ENCODE data around the gene PTX4.
"Not testable (repeated sequence)": the region's sequence is repeated elsewhere in the genome, so short reads cannot be mapped to it uniquely, and the experiment has no call there.

The PTX4 gene

GRCh38 chr16:1492082-1492922, 3.6 kb upstream of the PTX4 start:
- ATAC-seq (replicated peaks) (no peak), DNase-seq (no peak)
- Mint-ChIP-seq H3K4me1 (ENCODE audit: low read depth in 2 of 2) (peaks cover 9 to 10% of the 10 kb centered on the region in 2 donors), H3K4me3 (peak overlapping the region; percentile 90 to 91), H3K27me3 (no peaks in the 10 kb centered on the region), H3K9me3 (no peaks in the 10 kb centered on the region), H3K27ac (peak overlapping the region; percentile 94 to 96), H3K36me3 (ENCODE audit: insufficient read depth) (peaks cover 3% of the 10 kb centered on the region)

GRCh38 chr16:1491327-1491726, 2.6 kb upstream of the PTX4 start:
- Mint-ChIP-seq H3K27ac (no peak overlapping the region), H3K27me3 (no peaks in the 10 kb centered on the region), H3K4me1 (ENCODE audit: low read depth in 2 of 2) (peaks cover 9 to 10% of the 10 kb centered on the region in 2 donors), H3K4me3 (peak overlapping the region in 1 of 2 donors; percentile 42), H3K36me3 (ENCODE audit: insufficient read depth) (peaks cover 3% of the 10 kb centered on the region), H3K9me3 (no peaks in the 10 kb centered on the region)
- ATAC-seq (replicated peaks) (no peak), DNase-seq (no peak)

- H3K36me3 Mint-ChIP-seq (ENCODE audit: insufficient read depth): no peaks in the 10 kb centered on the region
- no peak for DNase-seq
- no peak overlapping the region for H3K27ac Mint-ChIP-seq
- H3K4me1 Mint-ChIP-seq (ENCODE audit: low read depth in 2 of 2): peaks cover 8 to 9% of the 10 kb centered on the region in 2 donors
- no peaks in the 10 kb centered on the region for H3K27me3 Mint-ChIP-seq
- ATAC-seq (replicated peaks): no peak
- no peak overlapping the region for H3K4me3 Mint-ChIP-seq
- H3K9me3 Mint-ChIP-seq: no peaks in the 10 kb centered on the region
Measured at GRCh38 chr16:1489077-1489476, 333 bp upstream of the PTX4 start.

GRCh38 chr16:1488054-1488601, 616 bp downstream of the PTX4 start:
- Mint-ChIP-seq H3K27me3 (no peaks in the 10 kb centered on the region), H3K4me1 (ENCODE audit: low read depth in 2 of 2) (peaks cover 6 to 9% of the 10 kb centered on the region in 2 donors), H3K4me3 (no peak overlapping the region), H3K27ac (no peak overlapping the region), H3K36me3 (ENCODE audit: insufficient read depth) (no peaks in the 10 kb centered on the region), H3K9me3 (no peaks in the 10 kb centered on the region)
- DNase-seq (no peak), ATAC-seq (replicated peaks) (no peak)

- no peak for ATAC-seq (replicated peaks)
- Mint-ChIP-seq H3K4me3 (no peak overlapping the region), H3K27ac (peak overlapping the region in 1 of 2 donors; percentile 35), H3K27me3 (no peaks in the 10 kb centered on the region), H3K4me1 (ENCODE audit: low read depth in 2 of 2) (peaks cover 2 to 3% of the 10 kb centered on the region in 2 donors), H3K9me3 (no peaks in the 10 kb centered on the region), H3K36me3 (ENCODE audit: insufficient read depth) (no peaks in the 10 kb centered on the region)
- DNase-seq: no peak
Measured at GRCh38 chr16:1487395-1488053, 1.2 kb downstream of the PTX4 start.

GRCh38 chr16:1486551-1487390, 2.0 kb downstream of the PTX4 start:
- H3K9me3 Mint-ChIP-seq: no peaks in the 10 kb centered on the region
- no peak for ATAC-seq (replicated peaks)
- H3K4me1 Mint-ChIP-seq (ENCODE audit: low read depth in 2 of 2): peaks cover 0 to 1% of the 10 kb centered on the region in 2 donors
- no peak overlapping the region for H3K4me3 Mint-ChIP-seq
- no peaks in the 10 kb centered on the region for H3K36me3 Mint-ChIP-seq (ENCODE audit: insufficient read depth)
- peak overlapping the region in 1 of 2 donors; percentile 35 for H3K27ac Mint-ChIP-seq
- DNase-seq: no peak
- H3K27me3 Mint-ChIP-seq: peaks cover 0 to 4% of the 10 kb centered on the region in 2 donors

GRCh38 chr16:1485847-1486496, 2.8 kb downstream of the PTX4 start:
- H3K4me3 Mint-ChIP-seq: no peak overlapping the region
- no peak for DNase-seq
- ATAC-seq (replicated peaks): no peak
- H3K27me3 Mint-ChIP-seq: peaks cover 5 to 12% of the 10 kb centered on the region in 2 donors
- H3K9me3 Mint-ChIP-seq: no peaks in the 10 kb centered on the region
- H3K36me3 Mint-ChIP-seq (ENCODE audit: insufficient read depth): no peaks in the 10 kb centered on the region
- peaks cover 0 to 3% of the 10 kb centered on the region in 2 donors for H3K4me1 Mint-ChIP-seq (ENCODE audit: low read depth in 2 of 2)
- no peak overlapping the region for H3K27ac Mint-ChIP-seq

GRCh38 chr16:1481906-1482835, 6.6 kb downstream of the PTX4 start:
- Mint-ChIP-seq H3K9me3 (no peaks in the 10 kb centered on the region), H3K36me3 (ENCODE audit: insufficient read depth) (no peaks in the 10 kb centered on the region), H3K4me1 (ENCODE audit: low read depth in 2 of 2) (peaks cover 0 to 3% of the 10 kb centered on the region in 2 donors), H3K27ac (no peak overlapping the region), H3K27me3 (peaks cover 8 to 15% of the 10 kb centered on the region in 2 donors), H3K4me3 (no peak overlapping the region)
- no peak for DNase-seq
- ATAC-seq (replicated peaks): no peak

- not testable (repeated sequence) for H3K4me3 Mint-ChIP-seq
Measured at GRCh38 chr16:1478937-1479336, 9.8 kb downstream of the PTX4 start.

GRCh38 chr16:1477033-1477432, 11.7 kb downstream of the PTX4 start:
- no peak for DNase-seq
- Mint-ChIP-seq H3K9me3 (no peaks in the 10 kb centered on the region), H3K36me3 (ENCODE audit: insufficient read depth) (peaks cover 11% of the 10 kb centered on the region), H3K27me3 (peaks cover 8 to 14% of the 10 kb centered on the region in 2 donors), H3K4me3 (peak overlapping the region; percentile 78), H3K4me1 (ENCODE audit: low read depth in 2 of 2) (peaks cover 13 to 16% of the 10 kb centered on the region in 2 donors), H3K27ac (no peak overlapping the region)
- no peak for ATAC-seq (replicated peaks)

More at GRCh38 chr16:1478937-1479336, 9.8 kb downstream of the PTX4 start:
- not testable (repeated sequence) for H3K4me1 Mint-ChIP-seq (ENCODE audit: low read depth in 2 of 2); DNase-seq; H3K27ac Mint-ChIP-seq; H3K36me3 Mint-ChIP-seq (ENCODE audit: insufficient read depth); ATAC-seq (replicated peaks); H3K9me3 Mint-ChIP-seq
- H3K27me3 Mint-ChIP-seq: peaks cover 8 to 15% of the 10 kb centered on the region in 2 donors

- Mint-ChIP-seq H3K4me3 (peak overlapping the region; percentile 78), H3K27ac (peak overlapping the region; percentile 88 to 91), H3K4me1 (ENCODE audit: low read depth in 2 of 2) (peaks cover 17 to 25% of the 10 kb centered on the region in 2 donors), H3K9me3 (no peaks in the 10 kb centered on the region), H3K27me3 (no peaks in the 10 kb centered on the region), H3K36me3 (ENCODE audit: insufficient read depth) (peaks cover 11% of the 10 kb centered on the region)
- DNase-seq: no peak
- no peak for ATAC-seq (replicated peaks)
Measured at GRCh38 chr16:1475552-1476114, 13.1 kb downstream of the PTX4 start.
